ENCODE data around the gene YAF2.

Gene YAF2

GRCh38 chr12:42238240-42239140 lies at the start of gene YAF2:
YAF2 (minus strand) TSS chr12:42238248; CDS start chr12:42238180, 68 bp downstream.
- peak; percentile 81 for DNase-seq

- DNase-seq: no peak
Observed at GRCh38 chr12:42286741-42287140, 48.7 kb upstream of the YAF2 start.

- DNase-seq: no peak
Observed at GRCh38 chr12:42285431-42285830, 47.4 kb upstream of the YAF2 start.

- no peak for DNase-seq
Observed at GRCh38 chr12:42284876-42285275, 46.8 kb upstream of the YAF2 start.

- DNase-seq: no peak
Observed at GRCh38 chr12:42284157-42284556, 46.1 kb upstream of the YAF2 start.

GRCh38 chr12:42283739-42284138 lies 45.7 kb upstream of the YAF2 start:
- DNase-seq: no peak

- DNase-seq: no peak
Observed at GRCh38 chr12:42282294-42282693, 44.2 kb upstream of the YAF2 start.

GRCh38 chr12:42281844-42282243 lies 43.8 kb upstream of the YAF2 start:
- DNase-seq: no peak

- DNase-seq: no peak
Observed at GRCh38 chr12:42281278-42281677, 43.2 kb upstream of the YAF2 start.

GRCh38 chr12:42278128-42278510 lies 40.1 kb upstream of the YAF2 start:
- no peak for DNase-seq

GRCh38 chr12:42277396-42278127 lies 39.5 kb upstream of the YAF2 start:
- no peak for DNase-seq

GRCh38 chr12:42275499-42275898 lies 37.5 kb upstream of the YAF2 start:
- no peak for DNase-seq

- no peak for DNase-seq
Observed at GRCh38 chr12:42273706-42274105, 35.7 kb upstream of the YAF2 start.

GRCh38 chr12:42270596-42270995 lies 32.5 kb upstream of the YAF2 start:
- DNase-seq: no peak

GRCh38 chr12:42267413-42268190 lies 29.6 kb upstream of the YAF2 start:
- no peak for DNase-seq

- DNase-seq: no peak
Observed at GRCh38 chr12:42266579-42267230, 28.7 kb upstream of the YAF2 start.

- no peak for DNase-seq
Observed at GRCh38 chr12:42262271-42262670, 24.2 kb upstream of the YAF2 start.

- DNase-seq: no peak
Observed at GRCh38 chr12:42261708-42262107, 23.7 kb upstream of the YAF2 start.

- no peak for DNase-seq
Observed at GRCh38 chr12:42260518-42260917, 22.5 kb upstream of the YAF2 start.

- no peak for DNase-seq
Observed at GRCh38 chr12:42259699-42260098, 21.7 kb upstream of the YAF2 start.

- no peak for DNase-seq
Observed at GRCh38 chr12:42255866-42256261, 17.8 kb upstream of the YAF2 start.

GRCh38 chr12:42255221-42255865 lies 17.3 kb upstream of the YAF2 start:
- no peak for DNase-seq

Data from T1000 (cell line).